T47D (cell line): Measurements from ENCODE around the gene KIN.

Experiments used
- DNase-seq, 2 experiments: peaks; one replicate each; pipeline versions ENCODE4 v3.0.0 to v3.0.0-alpha.2; 2011 to 2012; ENCODE audit warnings: low read depth in 1 of 2, low spot score in 1 of 2
- JUND ChIP-seq: IDR thresholded peaks from 2 replicates; pipeline ENCODE4 v1.6.1; 2012; ENCODE audit warnings: low read depth
- in situ Hi-C: cut with HindIII; loops from 2 replicates; pipeline ENCODE4 v1.10.0; 2016; ENCODE audit warnings: low sequenced_read_pairs, low pct_unique_long_range_greater_than_20kb

KIN gene

GRCh38 chr10:7707858-7708622 lies 79.8 kb downstream of the KIN start:
- TF ChIP-seq JUND, result no peak
- in situ Hi-C loops, result no loop called here
- no peak for DNase-seq

GRCh38 chr10:7707102-7707501 lies 80.7 kb downstream of the KIN start:
- no peak for DNase-seq
- in situ Hi-C loops, result no loop called here
- TF ChIP-seq JUND, result no peak

DNA sequence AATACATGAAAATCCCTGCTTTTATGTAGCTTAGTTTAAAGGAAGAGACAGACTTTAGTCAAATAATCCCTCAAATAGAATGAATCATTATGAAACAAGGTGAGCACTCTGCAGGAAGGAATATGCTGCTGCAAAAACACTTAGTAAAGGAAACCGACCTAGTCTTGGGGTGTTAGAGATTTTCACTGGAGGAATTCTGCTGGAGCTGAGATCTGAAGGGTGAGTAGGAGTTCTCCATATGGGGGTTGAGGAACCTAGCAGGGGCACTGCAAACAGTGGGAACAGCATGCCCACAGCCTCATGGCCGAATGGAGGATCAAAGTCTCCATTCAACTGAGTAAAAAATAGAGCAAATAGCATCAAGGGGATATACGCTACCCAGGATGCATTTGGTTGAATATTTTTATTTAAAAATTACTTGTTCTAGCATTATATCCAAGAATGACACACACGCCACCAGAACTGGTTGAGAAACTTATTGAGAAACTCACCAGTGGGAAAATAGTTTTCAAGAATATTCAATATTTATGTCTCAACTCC lies 81.2 kb downstream of the KIN start:
- TF ChIP-seq JUND, result no peak
- DNase-seq, result no peak
- in situ Hi-C loops, result no loop called here

DNA sequence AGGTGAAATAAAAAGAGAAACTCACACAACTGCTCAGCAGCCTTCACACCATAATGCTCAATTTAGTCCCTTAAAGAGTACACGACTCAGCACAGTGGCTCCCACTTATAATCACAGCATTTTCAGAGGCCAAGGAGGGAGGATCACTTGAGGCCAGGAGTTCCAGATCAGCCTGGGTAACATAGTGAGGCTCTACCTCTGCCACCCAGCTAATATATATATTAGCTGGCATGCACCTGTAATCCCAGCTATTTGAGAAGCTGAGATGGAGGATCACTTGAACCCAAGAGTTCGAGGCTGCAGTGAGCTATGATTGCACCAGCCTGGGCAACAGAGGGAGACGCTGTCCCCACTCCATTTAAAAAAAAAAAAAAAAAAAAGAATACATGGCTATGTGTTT lies 82.5 kb downstream of the KIN start:
- TF ChIP-seq JUND, result no peak
- no peak for DNase-seq
- in situ Hi-C loops, result no loop called here

DNA sequence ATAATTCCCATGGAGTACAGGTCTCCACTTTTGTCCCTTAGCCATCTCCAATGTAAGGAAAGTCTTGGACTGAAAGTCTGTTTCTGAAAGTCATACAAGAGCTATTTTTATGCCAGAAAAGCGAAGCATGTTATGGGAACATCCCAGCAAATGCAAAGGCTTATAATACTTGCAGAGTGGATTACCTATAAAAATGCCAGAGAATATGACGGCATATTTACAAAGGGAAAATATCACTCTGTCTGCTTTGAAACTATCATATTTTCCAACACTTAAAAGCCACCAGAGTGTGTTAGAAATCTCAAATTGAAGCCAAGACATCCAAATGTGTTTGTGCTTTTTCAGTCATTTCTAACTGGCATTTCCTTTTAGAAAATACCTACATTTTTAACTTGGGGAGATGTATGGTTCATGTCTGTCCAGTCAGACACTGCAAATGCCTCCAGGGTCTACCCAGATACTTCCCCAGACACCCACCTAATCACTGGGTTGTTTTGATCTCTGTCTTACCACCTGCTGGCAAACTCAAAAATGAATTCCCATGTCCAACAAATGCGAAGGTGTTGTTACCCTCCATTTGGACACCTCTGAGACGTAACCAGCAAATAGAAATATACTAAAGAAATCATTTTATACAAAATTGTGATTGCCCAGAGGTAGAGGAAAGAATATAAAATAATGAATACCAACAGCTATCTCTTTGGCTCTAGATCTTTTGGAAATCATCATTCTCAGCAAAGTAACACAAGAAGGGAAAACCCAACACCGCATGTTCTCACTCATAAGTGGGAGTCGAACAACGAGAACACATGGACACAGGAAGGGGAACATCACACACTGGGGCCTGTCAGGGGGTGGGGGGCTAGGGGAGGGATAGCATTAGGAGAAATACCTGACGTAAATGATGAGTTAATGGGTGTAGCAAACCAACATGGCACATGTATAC lies 83.4 kb downstream of the KIN start:
- no peak for TF ChIP-seq JUND
- DNase-seq, result no peak
- in situ Hi-C loops, result no loop called here

- no peak for DNase-seq
- no peak for TF ChIP-seq JUND
- in situ Hi-C loops, result no loop called here
These were observed 84.7 kb downstream of the KIN start, which contains the start of gene ITIH2 for GRCh38 chr10:7703140-7703539. Gene ITIH2, plus strand, starts transcription at chr10:7703316. Its CDS starts 119 bp downstream, at chr10:7703435.

GRCh38 chr10:7702288-7702812 lies 85.4 kb downstream of the KIN start:
- in situ Hi-C loops, result no loop called here
- DNase-seq, result no peak
- TF ChIP-seq JUND, result no peak

GRCh38 chr10:7701158-7701742 lies 86.5 kb downstream of the KIN start:
- DNase-seq, result no peak
- in situ Hi-C loops, result no loop called here
- no peak for TF ChIP-seq JUND
